22Rv1 (cell line): ENCODE measurements around the gene TMEM184A.
"Not testable (repeated sequence)": the region's sequence is repeated elsewhere in the genome, so short reads cannot be mapped to it uniquely, and the experiment has no call there.

Source experiments
- H3K27ac ChIP-seq: fragments of 450-650 bp; 2 replicates; pipeline ENCODE4 v1.5.1; 2017
- CTCF ChIP-seq: fragments of 450-650 bp; IDR thresholded peaks from 2 replicates; pipeline ENCODE4 v1.5.1; 2017; ENCODE audit warnings: mild to moderate bottlenecking
- ZFX ChIP-seq: fragments of 450-650 bp; IDR thresholded peaks from 2 replicates; pipeline ENCODE4 v1.6.1; 2017; ENCODE audit warnings: antibody characterized with exemption, borderline replicate concordance

Gene TMEM184A

GRCh38 chr7:1588978-1589377, 33.0 kb upstream of the TMEM184A start:
- H3K27ac ChIP-seq, result no peak overlapping the region
- TF ChIP-seq CTCF (no peak), ZFX (no peak)

- no peak for TF ChIP-seq ZFX
- no peak overlapping the region for H3K27ac ChIP-seq
Observed at GRCh38 chr7:1587738-1588137, 31.7 kb upstream of the TMEM184A start.

- H3K27ac ChIP-seq, result no peak overlapping the region
- TF ChIP-seq ZFX, result no peak
Observed at GRCh38 chr7:1586827-1587705, 31.1 kb upstream of the TMEM184A start.

- TF ChIP-seq CTCF (no peak), ZFX (no peak)
Observed at GRCh38 chr7:1586126-1586826, 30.3 kb upstream of the TMEM184A start.

GRCh38 chr7:1585142-1585981, 29.4 kb upstream of the TMEM184A start:
- TF ChIP-seq ZFX (no peak), CTCF (no peak)
- H3K27ac ChIP-seq, result no peak overlapping the region

More at GRCh38 chr7:1586126-1586826, 30.3 kb upstream of the TMEM184A start:
- no peak overlapping the region for H3K27ac ChIP-seq

GRCh38 chr7:1584700-1585099, 28.7 kb upstream of the TMEM184A start:
- no peak overlapping the region for H3K27ac ChIP-seq
- TF ChIP-seq CTCF (no peak), ZFX (no peak)

GRCh38 chr7:1583241-1583930, 27.4 kb upstream of the TMEM184A start:
- H3K27ac ChIP-seq, result not testable (repeated sequence)

- H3K27ac ChIP-seq, result no peak overlapping the region
- TF ChIP-seq ZFX, result no peak
- no peak for TF ChIP-seq CTCF
Observed at GRCh38 chr7:1580422-1581030, 24.5 kb upstream of the TMEM184A start.
